Natural killer cell (primary cell): Measurements from ENCODE around the gene ATXN2L. TPM values are rescaled to one million over a fixed set of nuclear protein-coding genes. Genes with fewer than 3 reads are reported as not detected.
"Not testable (repeated sequence)": the region's sequence is repeated elsewhere in the genome, so short reads cannot be mapped to it uniquely, and the experiment has no call there.

Experiments
- ATAC-seq, 3 donors: fragments of 150-1000 bp in 2 of 3; fragments of 200-7000 bp in 1 of 3; cut with Tn5 transposase; 1 replicate in 1 of 3; 2 replicates in 2 of 3; pipeline ENCODE4 v1.10.0; 2021; ENCODE audit warnings: mild to moderate bottlenecking in 2 of 3, moderate library complexity in 2 of 3
- DNase-seq, 2 donors: peaks; one replicate each; pipeline versions ENCODE4 v3.0.0 to v3.0.0-alpha.2; 2013 to 2021; ENCODE audit warnings: mixed read lengths in 1 of 2
- H3K27ac ChIP-seq: one replicate; pipeline ENCODE4 v1.5.1; 2013; ENCODE audit warnings: mild to moderate bottlenecking, low read length
- H3K27me3 ChIP-seq: one replicate; pipeline ENCODE4 v1.6.1; 2013; ENCODE audit warnings: low read length; ENCODE audit not compliant: control insufficient read depth, insufficient read depth
- H3K36me3 ChIP-seq: one replicate; pipeline ENCODE4 v1.6.1; 2013; ENCODE audit warnings: low read length; ENCODE audit not compliant: control insufficient read depth, insufficient read depth
- H3K4me1 ChIP-seq: one replicate; pipeline ENCODE4 v1.6.1; 2013; ENCODE audit warnings: low read length; ENCODE audit not compliant: control insufficient read depth, insufficient read depth
- H3K4me3 ChIP-seq: one replicate; pipeline ENCODE4 v1.5.1; 2013; ENCODE audit warnings: low read length
- H3K9me3 ChIP-seq: one replicate; pipeline ENCODE4 v1.6.1; 2013; ENCODE audit warnings: low read length; ENCODE audit not compliant: control insufficient read depth, insufficient read depth
- H3K27ac Mint-ChIP-seq, 2 donors: one replicate each; pipeline ENCODE4 v1.8.0; 2022; ENCODE audit warnings: mild to moderate bottlenecking in 2 of 2, mixed read lengths in 2 of 2, moderate library complexity in 1 of 2
- H3K27me3 Mint-ChIP-seq, 2 donors: one replicate each; pipeline ENCODE4 v1.8.0; 2022; ENCODE audit warnings: low read depth in 2 of 2, mixed read lengths in 2 of 2
- H3K36me3 Mint-ChIP-seq: one replicate; pipeline ENCODE4 v1.8.0; 2022; ENCODE audit warnings: mixed read lengths
- H3K4me1 Mint-ChIP-seq, 2 donors: one replicate each; pipeline ENCODE4 v1.8.0; 2022; ENCODE audit warnings: mixed read lengths in 2 of 2
- H3K4me3 Mint-ChIP-seq: one replicate; pipeline ENCODE4 v1.8.0; 2022; ENCODE audit warnings: mild to moderate bottlenecking, moderate library complexity, mixed read lengths
- H3K9me3 Mint-ChIP-seq, 2 donors: one replicate each; pipeline ENCODE4 v1.8.0; 2022; ENCODE audit warnings: mixed read lengths in 2 of 2
- WGBS: methylation state at CpG from one replicate; pipeline ENCODE4 v1.1.7; 2013; ENCODE audit warnings: missing lambda C conversion rate; ENCODE audit not compliant: insufficient coverage; 5-methylcytosine and 5-hydroxymethylcytosine counted together
- intact Hi-C: fragments of 100-400 bp; cut with micrococcal nuclease; formaldehyde crosslinking; loops from one replicate; pipeline ENCODE4 v1.14.2; 2022
- total RNA-seq, 4 donors: library from RNA; stranded (reverse); fragments of 120-200 nt in 1 of 4; gene quantifications; one replicate each; pipeline versions ENCODE4 v1.2.3 to v1.2.4, GENCODE V29; 2013 to 2022
- TF ChIP-seq, protein P1 (sequence below): fragments of 200-600 bp; IDR thresholded peaks from one replicate; pipeline ENCODE4 v1.8.0; 2022; ENCODE audit warnings: antibody characterized with exemption

The ATXN2L gene
- total RNA-seq, 3 donors from 2014 or later (not counting 1 experiment from before 2014, with no cell fraction given): 350 to 451 (median 416) TPM

DNA sequence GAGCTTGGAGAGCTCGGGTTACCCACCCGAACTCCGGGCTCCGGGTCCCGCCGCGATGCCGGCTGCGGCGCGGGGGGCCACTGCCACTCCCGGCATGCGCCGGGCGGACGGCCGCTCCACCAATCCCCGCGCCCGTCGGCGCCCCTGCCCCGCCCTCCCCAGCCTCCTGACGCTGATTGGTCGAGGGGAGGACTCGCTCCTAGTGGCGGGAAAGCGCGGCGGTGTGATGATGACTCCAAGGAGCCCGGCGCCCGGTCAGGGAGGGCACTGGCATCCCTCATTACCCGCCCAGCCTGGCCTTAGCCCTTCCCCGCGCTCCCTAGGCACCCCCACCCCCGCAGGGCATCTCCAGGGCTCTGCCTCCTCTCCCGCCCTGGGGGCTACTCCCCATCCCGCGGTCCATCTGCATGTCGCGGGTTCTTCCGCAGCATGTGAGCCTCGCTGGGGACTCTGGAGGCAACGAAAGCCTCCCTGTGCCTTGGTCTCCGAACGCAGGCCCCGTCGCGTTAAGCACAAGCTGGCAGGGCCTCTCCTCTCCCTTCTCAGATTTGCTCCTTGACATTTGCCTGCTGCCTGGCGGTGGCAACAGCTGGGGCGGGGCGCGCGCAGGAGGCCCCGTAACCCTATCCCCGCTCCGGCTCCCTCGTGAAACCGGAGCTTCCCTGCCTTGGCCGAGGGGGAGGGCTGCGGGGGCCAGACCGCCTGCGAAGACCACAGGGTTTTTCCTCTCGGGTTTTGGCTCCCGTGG, 57.2 kb downstream of the ATXN2L start:
- 2% methylated on average over 66 of the region's 66 CpGs for WGBS
- Histone ChIP-seq H3K4me1 (peaks cover 23% of the 10 kb centered on the region), H3K27me3 (no peaks in the 10 kb centered on the region), H3K27ac (peak overlapping the region; percentile 46), H3K36me3 (no peaks in the 10 kb centered on the region), H3K4me3 (peak overlapping the region; percentile 91), H3K9me3 (no peaks in the 10 kb centered on the region)
- Mint-ChIP-seq H3K4me1 (peaks cover 10 to 27% of the 10 kb centered on the region in 2 donors), H3K27me3 (peaks cover 0 to 6% of the 10 kb centered on the region in 2 donors), H3K4me3 (peak overlapping the region; percentile 68), H3K9me3 (no peaks in the 10 kb centered on the region), H3K27ac (peak overlapping the region in 1 of 2 donors; percentile 58), H3K36me3 (no peaks in the 10 kb centered on the region)
- intact Hi-C loops: no loop called here
- peak; percentile 95 to 98 (median 98) for ATAC-seq
- peak; percentile 76 to 91 for DNase-seq
- TF ChIP-seq, protein P1, sequence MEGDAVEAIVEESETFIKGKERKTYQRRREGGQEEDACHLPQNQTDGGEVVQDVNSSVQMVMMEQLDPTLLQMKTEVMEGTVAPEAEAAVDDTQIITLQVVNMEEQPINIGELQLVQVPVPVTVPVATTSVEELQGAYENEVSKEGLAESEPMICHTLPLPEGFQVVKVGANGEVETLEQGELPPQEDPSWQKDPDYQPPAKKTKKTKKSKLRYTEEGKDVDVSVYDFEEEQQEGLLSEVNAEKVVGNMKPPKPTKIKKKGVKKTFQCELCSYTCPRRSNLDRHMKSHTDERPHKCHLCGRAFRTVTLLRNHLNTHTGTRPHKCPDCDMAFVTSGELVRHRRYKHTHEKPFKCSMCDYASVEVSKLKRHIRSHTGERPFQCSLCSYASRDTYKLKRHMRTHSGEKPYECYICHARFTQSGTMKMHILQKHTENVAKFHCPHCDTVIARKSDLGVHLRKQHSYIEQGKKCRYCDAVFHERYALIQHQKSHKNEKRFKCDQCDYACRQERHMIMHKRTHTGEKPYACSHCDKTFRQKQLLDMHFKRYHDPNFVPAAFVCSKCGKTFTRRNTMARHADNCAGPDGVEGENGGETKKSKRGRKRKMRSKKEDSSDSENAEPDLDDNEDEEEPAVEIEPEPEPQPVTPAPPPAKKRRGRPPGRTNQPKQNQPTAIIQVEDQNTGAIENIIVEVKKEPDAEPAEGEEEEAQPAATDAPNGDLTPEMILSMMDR: no peak

DNA sequence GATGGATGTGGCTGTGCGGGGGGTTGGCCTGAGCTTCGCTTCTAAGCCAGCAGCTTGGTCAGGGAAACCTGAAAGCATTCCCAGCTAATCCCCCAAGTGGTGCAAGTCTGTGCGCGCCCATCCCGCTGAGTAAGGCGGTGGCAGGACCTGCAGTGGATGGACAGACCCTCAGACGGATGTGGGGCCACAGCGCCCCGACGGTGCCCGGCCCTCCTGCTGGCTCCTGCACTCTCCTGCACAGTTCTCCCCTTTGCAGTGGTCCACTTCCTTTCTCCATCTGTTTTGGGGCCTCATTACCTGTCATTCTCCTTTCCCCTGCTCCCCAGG, 57.8 kb downstream of the ATXN2L start:
- TF ChIP-seq, protein P1: no peak
- Mint-ChIP-seq H3K4me3 (peak overlapping the region; percentile 68), H3K4me1 (peaks cover 10 to 27% of the 10 kb centered on the region in 2 donors), H3K27ac (peak overlapping the region in 1 of 2 donors; percentile 83), H3K27me3 (peaks cover 0 to 6% of the 10 kb centered on the region in 2 donors), H3K36me3 (no peaks in the 10 kb centered on the region), H3K9me3 (no peaks in the 10 kb centered on the region)
- Histone ChIP-seq H3K4me3 (no peak overlapping the region), H3K9me3 (no peaks in the 10 kb centered on the region), H3K27me3 (no peaks in the 10 kb centered on the region), H3K4me1 (peaks cover 23% of the 10 kb centered on the region), H3K27ac (no peak overlapping the region), H3K36me3 (no peaks in the 10 kb centered on the region)
- 42% methylated on average over 11 of the region's 11 CpGs for WGBS
- intact Hi-C loops: no loop called here
- DNase-seq (no peak), ATAC-seq (no peak)

DNA sequence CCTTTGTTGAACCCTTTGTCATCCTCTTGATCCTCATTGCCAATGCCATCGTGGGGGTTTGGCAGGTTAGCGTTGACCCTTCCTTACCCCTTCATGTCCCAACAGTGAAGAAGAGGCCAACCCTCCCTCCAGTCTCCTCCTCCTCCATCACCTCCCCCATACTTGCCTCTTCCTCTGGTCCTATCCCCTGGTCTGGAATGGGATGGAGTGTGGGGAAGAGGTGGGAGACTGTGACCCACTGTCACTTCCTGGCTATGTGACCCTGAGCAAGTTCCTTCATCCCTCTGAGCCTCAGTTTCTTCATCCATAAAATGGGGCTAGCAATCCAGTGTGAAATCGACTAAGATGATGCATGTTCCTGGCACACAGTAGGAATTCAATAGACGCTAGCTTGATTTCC, 58.2 kb downstream of the ATXN2L start:
- DNase-seq (no peak), ATAC-seq (no peak)
- intact Hi-C loops: no loop called here
- peaks cover 10 to 27% of the 10 kb centered on the region in 2 donors for H3K4me1 Mint-ChIP-seq
- H3K9me3 ChIP-seq: no peaks in the 10 kb centered on the region
- H3K4me3 ChIP-seq: no peak overlapping the region
- TF ChIP-seq, protein P1: no peak
- H3K4me1 ChIP-seq: peaks cover 23% of the 10 kb centered on the region
- H3K36me3 Mint-ChIP-seq: no peaks in the 10 kb centered on the region
- no peaks in the 10 kb centered on the region for H3K9me3 Mint-ChIP-seq
- peak overlapping the region in 1 of 2 donors; percentile 83 for H3K27ac Mint-ChIP-seq
- 86% methylated on average over 4 of the region's 4 CpGs for WGBS
- peak overlapping the region; percentile 68 for H3K4me3 Mint-ChIP-seq
- no peak overlapping the region for H3K27ac ChIP-seq
- no peaks in the 10 kb centered on the region for H3K36me3 ChIP-seq
- peaks cover 0 to 6% of the 10 kb centered on the region in 2 donors for H3K27me3 Mint-ChIP-seq
- no peaks in the 10 kb centered on the region for H3K27me3 ChIP-seq

DNA sequence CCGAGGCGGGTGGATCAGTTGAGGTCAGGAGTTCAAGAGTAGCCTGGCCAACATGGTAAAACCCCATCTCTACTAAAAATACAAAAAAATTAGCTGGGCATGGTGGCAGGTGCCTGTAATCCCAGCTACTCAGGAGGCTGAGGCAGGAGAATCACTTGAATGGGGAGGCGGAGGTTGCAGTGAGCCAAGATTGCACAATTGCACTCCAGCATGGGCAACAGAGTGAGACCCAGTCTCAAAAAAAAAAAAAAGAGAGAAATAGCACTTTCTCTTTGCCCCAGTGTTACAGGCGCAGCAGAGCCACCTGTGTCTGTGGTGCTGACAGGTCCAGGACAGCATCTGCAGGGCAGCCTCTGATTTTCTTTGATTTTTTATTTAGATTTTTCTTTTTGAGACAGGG, 58.8 kb downstream of the ATXN2L start:
- DNase-seq, H3K27ac Mint-ChIP-seq, H3K27me3 ChIP-seq, H3K4me3 ChIP-seq, H3K4me3 Mint-ChIP-seq, H3K9me3 ChIP-seq, H3K27ac ChIP-seq, intact Hi-C loops, H3K36me3 ChIP-seq, H3K36me3 Mint-ChIP-seq, ATAC-seq, H3K9me3 Mint-ChIP-seq, H3K27me3 Mint-ChIP-seq: not testable (repeated sequence)
- H3K4me1 Mint-ChIP-seq: peaks cover 10 to 26% of the 10 kb centered on the region in 2 donors
- 97% methylated on average over 4 of the region's 4 CpGs for WGBS
- H3K4me1 ChIP-seq: peaks cover 23% of the 10 kb centered on the region
